HG02852 (cell line): ENCODE measurements around the gene HNRNPM.
"Not testable (repeated sequence)": the region's sequence is repeated elsewhere in the genome, so short reads cannot be mapped to it uniquely, and the experiment has no call there.

Source experiments
- ATAC-seq: cut with Tn5 transposase; IDR thresholded peaks from one replicate; pipeline ENCODE4 v1.9.1; 2021; ENCODE audit warnings: mild to moderate bottlenecking, moderate library complexity; ENCODE audit not compliant: unreplicated experiment

Gene HNRNPM

GRCh38 chr19:8506402-8506957, 61.7 kb downstream of the HNRNPM start:
- no peak for ATAC-seq

GRCh38 chr19:8510589-8511115, 65.9 kb downstream of the HNRNPM start:
- no peak for ATAC-seq

- ATAC-seq, result no peak
These were observed 66.9 kb downstream of the HNRNPM start for GRCh38 chr19:8511573-8512101.

- ATAC-seq, result no peak
These were observed 67.6 kb downstream of the HNRNPM start for GRCh38 chr19:8512115-8512967.

- ATAC-seq, result no peak
These were observed 68.4 kb downstream of the HNRNPM start for GRCh38 chr19:8513036-8513686.

GRCh38 chr19:8513687-8514504, 69.1 kb downstream of the HNRNPM start, which contains the start of gene ZNF414:
Gene ZNF414 (minus strand): TSS chr19:8514167. CDS start chr19:8514046, 121 bp downstream.
- ATAC-seq, result peak; percentile 88

- ATAC-seq, result not testable (repeated sequence)
These were observed 69.8 kb downstream of the HNRNPM start for GRCh38 chr19:8514505-8515009.

GRCh38 chr19:8515317-8515716, 70.5 kb downstream of the HNRNPM start:
- no peak for ATAC-seq

- ATAC-seq, result no peak
These were observed 73.0 kb downstream of the HNRNPM start for GRCh38 chr19:8517551-8518442.

- ATAC-seq, result no peak
These were observed 73.8 kb downstream of the HNRNPM start for GRCh38 chr19:8518536-8518935.

GRCh38 chr19:8519388-8519787, 74.6 kb downstream of the HNRNPM start:
- ATAC-seq, result no peak

GRCh38 chr19:8525401-8525684, 80.6 kb downstream of the HNRNPM start:
- ATAC-seq, result no peak

GRCh38 chr19:8526345-8527091, 81.7 kb downstream of the HNRNPM start:
- ATAC-seq, result no peak

GRCh38 chr19:8528500-8528899, 83.7 kb downstream of the HNRNPM start:
- no peak for ATAC-seq

- ATAC-seq, result no peak
These were observed 84.7 kb downstream of the HNRNPM start for GRCh38 chr19:8529369-8530006.

- no peak for ATAC-seq
These were observed 85.4 kb downstream of the HNRNPM start for GRCh38 chr19:8530061-8530679.

GRCh38 chr19:8531470-8531869, 86.7 kb downstream of the HNRNPM start:
- no peak for ATAC-seq

- ATAC-seq, result no peak
These were observed 87.5 kb downstream of the HNRNPM start for GRCh38 chr19:8532225-8532624.
